Measurements from ENCODE around the gene ITPR2.

GRCh38 chr12:26302776-26303175 is 530.2 kb downstream of the ITPR2 start:
- TF ChIP-seq ESRRA (CRISPR knock-in tag; IDR thresholded peaks at IDR 0.05; ENCODE audit: low read depth) (no peak), REST (IDR thresholded peaks at IDR 0.05; ENCODE audit: borderline replicate concordance in 1 of 2, low read depth in 1 of 2, low read length in 2 of 2) (no peak), ZNF644 (CRISPR knock-in tag; IDR thresholded peaks at IDR 0.05; ENCODE audit: low read depth) (no peak), ZNF766 (CRISPR knock-in tag; IDR thresholded peaks at IDR 0.05; ENCODE audit: borderline replicate concordance) (no peak), ELK4 (CRISPR knock-in tag; IDR thresholded peaks at IDR 0.05; ENCODE audit: borderline replicate concordance) (no peak), CBX1 (IDR thresholded peaks at IDR 0.05; ENCODE audit: low read depth) (no peak), THYN1 (CRISPR knock-in tag; IDR thresholded peaks at IDR 0.05; ENCODE audit: borderline replicate concordance, low read depth) (no peak), ARNT (IDR thresholded peaks at IDR 0.05) (no peak), MTF1 (CRISPR knock-in tag; IDR thresholded peaks at IDR 0.05) (no peak), ZNF274 (CRISPR knock-in tag; IDR thresholded peaks at IDR 0.05) (no peak)
- TF ChIP-seq, protein P1, sequence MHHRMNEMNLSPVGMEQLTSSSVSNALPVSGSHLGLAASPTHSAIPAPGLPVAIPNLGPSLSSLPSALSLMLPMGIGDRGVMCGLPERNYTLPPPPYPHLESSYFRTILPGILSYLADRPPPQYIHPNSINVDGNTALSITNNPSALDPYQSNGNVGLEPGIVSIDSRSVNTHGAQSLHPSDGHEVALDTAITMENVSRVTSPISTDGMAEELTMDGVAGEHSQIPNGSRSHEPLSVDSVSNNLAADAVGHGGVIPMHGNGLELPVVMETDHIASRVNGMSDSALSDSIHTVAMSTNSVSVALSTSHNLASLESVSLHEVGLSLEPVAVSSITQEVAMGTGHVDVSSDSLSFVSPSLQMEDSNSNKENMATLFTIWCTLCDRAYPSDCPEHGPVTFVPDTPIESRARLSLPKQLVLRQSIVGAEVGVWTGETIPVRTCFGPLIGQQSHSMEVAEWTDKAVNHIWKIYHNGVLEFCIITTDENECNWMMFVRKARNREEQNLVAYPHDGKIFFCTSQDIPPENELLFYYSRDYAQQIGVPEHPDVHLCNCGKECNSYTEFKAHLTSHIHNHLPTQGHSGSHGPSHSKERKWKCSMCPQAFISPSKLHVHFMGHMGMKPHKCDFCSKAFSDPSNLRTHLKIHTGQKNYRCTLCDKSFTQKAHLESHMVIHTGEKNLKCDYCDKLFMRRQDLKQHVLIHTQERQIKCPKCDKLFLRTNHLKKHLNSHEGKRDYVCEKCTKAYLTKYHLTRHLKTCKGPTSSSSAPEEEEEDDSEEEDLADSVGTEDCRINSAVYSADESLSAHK (CRISPR knock-in tag; IDR thresholded peaks at IDR 0.05; ENCODE audit: borderline replicate concordance), result no peak
